HepG2 (cell line): ENCODE data around the gene CYP2A6. TPM values are rescaled to one million over a fixed set of nuclear protein-coding genes. Genes with fewer than 3 reads are reported as not detected.

Source experiments
- CBFB ChIP-seq: sonication (generic); formaldehyde crosslinking; IDR thresholded peaks from 2 replicates; pipeline ENCODE4 v1.4.0; 2020; ENCODE audit warnings: missing genetic modification reagents
- CC2D1A ChIP-seq: sonication (generic); formaldehyde crosslinking; IDR thresholded peaks from 2 replicates; pipeline ENCODE4 v1.8.1; 2023; ENCODE audit warnings: mild to moderate bottlenecking, missing genetic modification reagents
- CHD4 ChIP-seq: fragments of 200-600 bp; sonication (generic); IDR thresholded peaks from 2 replicates; pipeline ENCODE4 v1.7.0; 2017; ENCODE audit warnings: mild to moderate bottlenecking, low read length, borderline replicate concordance
- EZH2 ChIP-seq: conservative IDR thresholded peaks from 2 replicates; pipeline ENCODE4 v1.6.1; 2012; ENCODE audit warnings: mild to moderate bottlenecking, low read depth, low read length, moderate library complexity
- GATAD1 ChIP-seq: IDR thresholded peaks from 2 replicates; pipeline ENCODE4 v1.6.1; 2016; ENCODE audit warnings: missing genetic modification reagents, missing compliant biosample characterization
- HNRNPLL ChIP-seq: fragments of 200-400 bp; formaldehyde crosslinking; IDR thresholded peaks from 2 replicates; pipeline ENCODE4 v1.6.1; 2017; ENCODE audit warnings: mild to moderate bottlenecking, low read depth, low read length; ENCODE audit not compliant: poor library complexity, severe bottlenecking
- IKZF1 ChIP-seq: fragments of 450-650 bp; IDR thresholded peaks from 2 replicates; pipeline ENCODE4 v1.7.1; 2016
- MEIS1 ChIP-seq: sonication (generic); formaldehyde crosslinking; IDR thresholded peaks from 2 replicates; pipeline ENCODE4 v1.9.0; 2021; ENCODE audit warnings: mild to moderate bottlenecking, missing genetic modification reagents, moderate library complexity, borderline replicate concordance
- MLLT10 ChIP-seq: sonication (generic); formaldehyde crosslinking; IDR thresholded peaks from 2 replicates; pipeline ENCODE4 v1.4.0; 2020; ENCODE audit warnings: missing genetic modification reagents
- MTF2 ChIP-seq: sonication (generic); formaldehyde crosslinking; IDR thresholded peaks from 2 replicates; pipeline ENCODE4 v1.5.0; 2020; ENCODE audit warnings: missing genetic modification reagents, borderline replicate concordance
- RFX3 ChIP-seq: IDR thresholded peaks from 2 replicates; pipeline ENCODE4 v1.6.1; 2016; ENCODE audit warnings: missing biosample characterization, missing genetic modification reagents
- SIN3A ChIP-seq: IDR thresholded peaks from 2 replicates; pipeline ENCODE4 v1.6.1; 2011; ENCODE audit warnings: low read depth, mild to moderate bottlenecking, control low read depth, low read length, borderline replicate concordance
- SPEN ChIP-seq: sonication (generic); formaldehyde crosslinking; IDR thresholded peaks from 2 replicates; pipeline ENCODE4 v1.5.1; 2020; ENCODE audit warnings: low read depth, mild to moderate bottlenecking, missing genetic modification reagents
- TEAD3 ChIP-seq: optimal IDR thresholded peaks from 2 replicates; pipeline ENCODE3; 2016; ENCODE audit warnings: borderline replicate concordance
- TFAP4 ChIP-seq: sonication (generic); IDR thresholded peaks from 2 replicates; pipeline ENCODE4 v1.6.1; 2016; ENCODE audit warnings: low read depth, borderline replicate concordance
- TGIF2 ChIP-seq: IDR thresholded peaks from 2 replicates; pipeline ENCODE4 v1.6.1; 2016; ENCODE audit warnings: control low read depth, missing compliant biosample characterization
- TP53 ChIP-seq: sonication (generic); formaldehyde crosslinking; conservative IDR thresholded peaks from 2 replicates; pipeline ENCODE4 v1.4.0; 2020; ENCODE audit warnings: missing genetic modification reagents
- ZBTB26 ChIP-seq: IDR thresholded peaks from 2 replicates; pipeline ENCODE4 v1.6.1; 2016; ENCODE audit warnings: missing compliant biosample characterization, missing genetic modification reagents, borderline replicate concordance
- ZBTB39 ChIP-seq: sonication (generic); formaldehyde crosslinking; IDR thresholded peaks from 2 replicates; pipeline ENCODE4 v1.5.0; 2020; ENCODE audit warnings: missing genetic modification reagents
- ZNF253 ChIP-seq: sonication (generic); formaldehyde crosslinking; IDR thresholded peaks from 2 replicates; pipeline ENCODE4 v1.8.0; 2022; ENCODE audit warnings: mild to moderate bottlenecking, missing genetic modification reagents, borderline replicate concordance
- ZNF329 ChIP-seq: sonication (generic); formaldehyde crosslinking; IDR thresholded peaks from 2 replicates; pipeline ENCODE4 v1.9.0; 2021; ENCODE audit warnings: low read depth, mild to moderate bottlenecking, missing genetic modification reagents
- polyA plus RNA-seq, 8 experiments: library from polyadenylated mRNA; depleted of rRNA in 3 of 8; stranded (reverse) in 7 of 8; unstranded in 1 of 8; fragments of >200 nt; fragmentation: Illumina TruSeq in 4 of 8; extraction: Trizol in 4 of 8; gene quantifications; 2 replicates each; pipeline versions ENCODE4 v1.2.1 to v1.2.3, GENCODE V29; 2011 to 2016; ENCODE audit warnings: low read depth in 4 of 8, missing spikeins in 1 of 8, mixed read lengths in 1 of 8; ENCODE audit not compliant: insufficient read depth in 1 of 8
- total RNA-seq, 5 experiments: library from RNA; depleted of rRNA; stranded (reverse); fragments of >200 nt; fragmentation: Illumina TruSeq; extraction: Trizol; gene quantifications; 2 replicates each; pipeline ENCODE4 v1.2.3, GENCODE V29; 2016; ENCODE audit warnings: low read depth in 1 of 5
- TF ChIP-seq, protein P1 (sequence below): sonication (generic); formaldehyde crosslinking; IDR thresholded peaks from 2 replicates; pipeline ENCODE4 v1.4.0; 2020; ENCODE audit warnings: missing genetic modification reagents
- TF ChIP-seq, protein P2 (sequence below): sonication (generic); formaldehyde crosslinking; IDR thresholded peaks from 2 replicates; pipeline ENCODE4 v1.4.0; 2020; ENCODE audit warnings: mild to moderate bottlenecking, missing genetic modification reagents

CYP2A6 gene
- total and polyA plus RNA-seq, 2 of the 13 experiments (the other 11 are each of a cell fraction or from before 2014, with no cell fraction given) = not detected

DNA sequence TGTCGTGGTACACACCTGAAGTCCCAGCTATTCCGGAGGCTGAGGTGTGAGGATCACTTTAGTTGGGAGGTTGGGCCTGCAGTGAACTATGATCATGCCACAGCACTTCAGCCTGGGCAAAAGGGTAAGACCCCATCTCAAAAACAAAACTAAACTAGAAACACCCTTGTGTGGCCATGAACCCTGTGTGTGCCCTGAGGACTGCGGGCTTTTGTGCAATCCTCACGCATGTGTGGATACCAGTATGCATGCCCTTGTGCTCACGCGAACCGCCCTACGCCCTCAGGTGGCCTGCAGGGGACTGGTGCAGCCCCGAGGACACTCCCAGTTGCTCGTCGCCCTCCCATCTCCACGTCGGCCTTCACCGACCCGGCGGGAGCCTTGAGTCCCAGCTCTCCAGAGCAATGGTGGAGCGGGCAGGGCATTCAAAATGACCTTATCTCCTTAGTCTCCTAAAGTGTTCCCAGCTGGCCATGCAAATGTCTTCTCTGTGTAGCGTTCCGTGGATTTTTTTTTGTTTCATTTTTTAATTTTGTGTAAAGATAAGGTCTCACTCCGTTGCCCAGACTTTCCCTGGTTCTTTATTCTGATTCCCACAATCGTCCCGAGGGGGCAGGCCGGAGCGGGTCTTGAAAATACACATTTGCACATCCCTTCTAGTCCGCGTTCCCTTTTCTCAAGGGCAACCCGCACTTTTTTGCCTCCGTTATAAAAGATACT is 52.1 kb downstream of the CYP2A6 start (continued):
- TF ChIP-seq ZNF329 (CRISPR knock-in tag) (no peak), MTF2 (CRISPR knock-in tag) (no peak), MEIS1 (CRISPR knock-in tag) (no peak), HNRNPLL (no peak), CC2D1A (CRISPR knock-in tag) (peak; percentile 75; the same call in 1 of the 2 replicates), CBFB (no peak), ZBTB39 (CRISPR knock-in tag) (no peak), EZH2 (no peak), TEAD3 (peak; percentile 91), SIN3A (no peak; the same call in 1 of the 2 replicates), IKZF1 (no peak), RFX3 (CRISPR knock-in tag) (no peak), CHD4 (no peak), MLLT10 (no peak), ZBTB26 (no peak), TGIF2 (CRISPR knock-in tag) (peak; percentile 19; the same call in 1 of the 2 replicates), SPEN (peak; percentile 42; the same call in 1 of the 2 replicates), GATAD1 (0 out of 2 replicates have a peak, but pooled peaks have one; percentile 40), ZNF253 (CRISPR knock-in tag) (no peak), TFAP4 (no peak; the same call in 1 of the 2 replicates), TP53 (CRISPR knock-in tag) (no peak)
- TF ChIP-seq, protein P1, sequence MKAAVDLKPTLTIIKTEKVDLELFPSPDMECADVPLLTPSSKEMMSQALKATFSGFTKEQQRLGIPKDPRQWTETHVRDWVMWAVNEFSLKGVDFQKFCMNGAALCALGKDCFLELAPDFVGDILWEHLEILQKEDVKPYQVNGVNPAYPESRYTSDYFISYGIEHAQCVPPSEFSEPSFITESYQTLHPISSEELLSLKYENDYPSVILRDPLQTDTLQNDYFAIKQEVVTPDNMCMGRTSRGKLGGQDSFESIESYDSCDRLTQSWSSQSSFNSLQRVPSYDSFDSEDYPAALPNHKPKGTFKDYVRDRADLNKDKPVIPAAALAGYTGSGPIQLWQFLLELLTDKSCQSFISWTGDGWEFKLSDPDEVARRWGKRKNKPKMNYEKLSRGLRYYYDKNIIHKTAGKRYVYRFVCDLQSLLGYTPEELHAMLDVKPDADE (CRISPR knock-in tag) = no peak
- TF ChIP-seq, protein P2, sequence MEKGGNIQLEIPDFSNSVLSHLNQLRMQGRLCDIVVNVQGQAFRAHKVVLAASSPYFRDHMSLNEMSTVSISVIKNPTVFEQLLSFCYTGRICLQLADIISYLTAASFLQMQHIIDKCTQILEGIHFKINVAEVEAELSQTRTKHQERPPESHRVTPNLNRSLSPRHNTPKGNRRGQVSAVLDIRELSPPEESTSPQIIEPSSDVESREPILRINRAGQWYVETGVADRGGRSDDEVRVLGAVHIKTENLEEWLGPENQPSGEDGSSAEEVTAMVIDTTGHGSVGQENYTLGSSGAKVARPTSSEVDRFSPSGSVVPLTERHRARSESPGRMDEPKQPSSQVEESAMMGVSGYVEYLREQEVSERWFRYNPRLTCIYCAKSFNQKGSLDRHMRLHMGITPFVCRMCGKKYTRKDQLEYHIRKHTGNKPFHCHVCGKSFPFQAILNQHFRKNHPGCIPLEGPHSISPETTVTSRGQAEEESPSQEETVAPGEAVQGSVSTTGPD (CRISPR knock-in tag) = no peak
